ENCODE measurements around the gene PRDX2.

The PRDX2 gene

DNA sequence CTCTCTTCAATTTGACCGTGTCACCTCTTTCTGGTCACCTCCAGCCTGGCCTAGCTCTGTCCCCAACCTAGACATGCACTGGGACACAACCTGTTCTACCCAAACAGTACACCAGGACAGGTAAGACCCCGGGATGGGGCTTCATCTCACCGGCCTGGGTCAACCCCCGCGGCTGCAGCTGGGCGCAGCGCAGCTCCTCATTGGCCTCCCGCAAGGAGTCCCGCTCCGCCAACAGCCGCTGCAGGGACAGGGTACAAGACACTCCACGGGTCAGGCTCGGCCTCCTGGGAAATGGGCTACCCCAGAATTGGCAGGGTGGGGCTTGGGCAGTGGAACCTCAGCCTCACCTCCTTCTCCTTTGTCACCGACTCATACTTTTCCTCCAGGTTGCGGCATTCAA lies 33.9 kb downstream of the PRDX2 start:
- no peaks in the 10 kb centered on the region for H3K4me1 ChIP-seq (ENCODE audit: insufficient read depth, low read length)
- no peak overlapping the region for H3K9ac ChIP-seq (ENCODE audit: low read depth, low read length)
- H3K9me3 ChIP-seq (ENCODE audit: control insufficient read depth, insufficient read depth, low read length) = no peaks in the 10 kb centered on the region
- H3K36me3 ChIP-seq (ENCODE audit: insufficient read depth, low read length) = no peaks in the 10 kb centered on the region

DNA sequence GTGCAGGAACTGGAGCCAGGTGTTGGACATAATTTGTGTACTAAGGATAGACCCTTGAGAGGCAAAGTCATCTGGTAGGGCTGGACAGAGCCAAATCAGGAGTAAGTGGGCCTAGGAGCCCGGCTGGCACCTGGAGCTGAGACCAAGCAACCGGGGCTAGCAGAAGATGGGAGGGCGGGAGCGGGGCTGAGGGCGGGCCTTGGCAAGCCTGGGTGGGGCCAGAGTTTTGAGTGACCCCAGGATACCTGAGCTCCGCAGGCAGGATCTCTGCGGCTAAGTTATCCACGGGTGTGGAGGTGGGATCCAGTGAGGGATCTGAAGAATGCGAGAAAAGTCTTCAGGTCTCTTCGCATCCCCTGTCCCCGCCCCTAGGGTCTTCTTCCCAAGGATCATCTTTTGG lies 34.5 kb downstream of the PRDX2 start:
- H3K9ac ChIP-seq (ENCODE audit: low read depth, low read length) = no peak overlapping the region
- no peaks in the 10 kb centered on the region for H3K9me3 ChIP-seq (ENCODE audit: control insufficient read depth, insufficient read depth, low read length)
- H3K36me3 ChIP-seq (ENCODE audit: insufficient read depth, low read length) = no peaks in the 10 kb centered on the region
- no peaks in the 10 kb centered on the region for H3K4me1 ChIP-seq (ENCODE audit: insufficient read depth, low read length)

- Histone ChIP-seq H3K9ac (ENCODE audit: low read depth, low read length) (peak overlapping the region; percentile 56; the same call in 1 of the 2 replicates), H3K9me3 (ENCODE audit: control insufficient read depth, insufficient read depth, low read length) (no peaks in the 10 kb centered on the region), H3K36me3 (ENCODE audit: insufficient read depth, low read length) (no peaks in the 10 kb centered on the region), H3K4me1 (ENCODE audit: insufficient read depth, low read length) (no peaks in the 10 kb centered on the region)
These were observed 35.5 kb downstream of the PRDX2 start for GRCh38 chr19:12766051-12766521.

DNA sequence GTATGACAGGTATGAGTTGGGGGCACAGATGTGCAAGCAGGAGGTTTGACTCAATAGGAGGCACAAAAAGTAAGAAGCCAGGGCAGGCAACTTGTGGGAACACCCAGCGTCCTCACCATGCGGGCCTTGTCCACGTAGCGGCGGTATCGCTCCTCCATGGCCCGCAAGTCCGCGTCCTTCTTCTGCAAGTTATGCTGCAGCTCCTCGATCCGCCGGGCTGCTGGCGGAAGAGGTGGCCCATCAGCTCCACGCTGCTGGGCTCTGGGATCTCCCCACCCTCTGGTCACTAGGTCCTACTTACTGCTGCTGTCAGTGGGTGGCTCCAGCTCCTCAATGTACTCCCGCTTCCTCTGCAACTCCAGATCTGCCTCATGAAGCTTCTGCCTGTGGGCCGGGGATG lies 36.9 kb downstream of the PRDX2 start:
- H3K36me3 ChIP-seq (ENCODE audit: insufficient read depth, low read length) = no peaks in the 10 kb centered on the region
- H3K9ac ChIP-seq (ENCODE audit: low read depth, low read length) = no peak overlapping the region
- no peaks in the 10 kb centered on the region for H3K9me3 ChIP-seq (ENCODE audit: control insufficient read depth, insufficient read depth, low read length)
- H3K4me1 ChIP-seq (ENCODE audit: insufficient read depth, low read length) = no peaks in the 10 kb centered on the region

DNA sequence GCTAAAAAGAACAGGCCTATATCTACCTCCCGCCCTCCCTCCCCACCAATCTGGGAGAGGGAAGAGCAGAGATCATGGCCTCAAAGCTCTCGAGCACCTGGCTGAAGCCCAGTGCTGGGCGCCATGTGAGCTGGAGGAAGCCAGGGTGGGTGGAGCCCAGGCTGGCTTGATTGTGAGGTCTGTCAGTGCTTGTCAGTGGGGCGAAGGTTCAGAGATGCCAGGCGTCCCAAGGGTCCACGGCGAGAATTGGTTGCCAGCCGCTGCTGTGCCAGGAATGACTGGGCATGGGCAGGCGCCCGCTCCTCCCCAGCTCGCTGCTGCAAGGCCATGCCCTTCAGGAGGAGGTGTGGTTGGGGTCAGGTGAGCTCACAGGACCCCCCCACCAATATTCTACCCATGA lies 38.5 kb downstream of the PRDX2 start:
- Histone ChIP-seq H3K36me3 (ENCODE audit: insufficient read depth, low read length) (no peaks in the 10 kb centered on the region), H3K4me1 (ENCODE audit: insufficient read depth, low read length) (no peaks in the 10 kb centered on the region), H3K9me3 (ENCODE audit: control insufficient read depth, insufficient read depth, low read length) (no peaks in the 10 kb centered on the region), H3K9ac (ENCODE audit: low read depth, low read length) (no peak overlapping the region)

DNA sequence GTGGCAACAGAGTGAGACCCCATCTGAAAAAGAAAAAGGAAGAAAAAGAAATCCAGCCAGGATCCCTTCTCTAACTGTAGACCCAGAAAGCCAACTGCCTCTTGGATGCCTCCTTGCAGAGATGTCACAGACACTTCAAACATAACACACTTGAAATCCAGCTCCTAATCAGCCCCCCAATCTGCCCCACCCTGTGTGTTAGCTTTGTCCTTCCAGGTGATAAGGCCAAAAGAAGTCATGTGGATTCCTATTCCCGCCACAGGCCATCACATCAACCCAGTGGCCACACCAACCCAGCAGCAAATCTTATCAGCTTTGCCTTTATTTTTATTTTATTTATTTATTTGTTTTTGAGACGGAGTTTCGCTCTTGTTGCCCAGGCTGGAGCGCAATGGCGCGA lies 41.9 kb downstream of the PRDX2 start:
- Histone ChIP-seq H3K9ac (ENCODE audit: low read depth, low read length) (no peak overlapping the region), H3K4me1 (ENCODE audit: insufficient read depth, low read length) (no peaks in the 10 kb centered on the region), H3K36me3 (ENCODE audit: insufficient read depth, low read length) (no peaks in the 10 kb centered on the region), H3K9me3 (ENCODE audit: control insufficient read depth, insufficient read depth, low read length) (no peaks in the 10 kb centered on the region)

DNA sequence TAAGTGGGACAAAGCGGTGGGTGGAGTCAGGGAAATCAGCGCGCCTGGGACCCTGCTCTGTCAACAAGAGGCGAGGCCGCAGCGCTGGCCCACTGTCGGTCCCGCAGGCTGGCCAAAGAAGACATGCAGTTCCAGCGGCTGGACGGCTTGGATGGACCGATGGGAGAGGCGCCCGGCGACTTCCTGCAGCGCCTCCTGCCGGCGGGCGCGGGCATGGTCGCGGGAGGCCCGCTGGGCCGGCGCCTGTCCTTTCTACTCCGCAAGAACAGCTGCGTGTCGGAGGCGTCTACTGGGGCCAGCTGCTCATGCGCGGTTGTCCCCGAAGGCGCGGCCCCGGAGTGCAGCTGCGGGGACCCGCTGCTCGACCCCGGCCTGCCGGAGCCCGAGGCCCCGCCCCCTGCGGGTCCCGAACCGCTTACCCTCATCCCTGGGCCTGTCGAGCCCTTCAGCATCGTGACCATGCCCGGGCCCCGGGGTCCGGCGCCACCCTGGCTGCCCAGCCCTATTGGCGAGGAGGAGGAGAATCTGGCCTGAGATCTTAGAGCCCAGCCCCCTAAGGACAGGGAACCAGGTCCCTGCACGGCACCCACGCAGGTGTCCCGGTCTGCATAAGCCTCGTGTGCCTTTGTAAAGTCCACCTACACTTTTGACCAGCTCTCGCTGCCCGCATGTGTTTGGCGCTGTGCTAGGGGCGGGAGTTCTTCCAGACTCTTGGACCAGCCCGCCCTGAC lies 43.9 kb downstream of the PRDX2 start:
- Histone ChIP-seq H3K9ac (ENCODE audit: low read depth, low read length) (peak overlapping the region; percentile 48; the same call in 1 of the 2 replicates), H3K36me3 (ENCODE audit: insufficient read depth, low read length) (no peaks in the 10 kb centered on the region), H3K9me3 (ENCODE audit: control insufficient read depth, insufficient read depth, low read length) (no peaks in the 10 kb centered on the region), H3K4me1 (ENCODE audit: insufficient read depth, low read length) (no peaks in the 10 kb centered on the region)

DNA sequence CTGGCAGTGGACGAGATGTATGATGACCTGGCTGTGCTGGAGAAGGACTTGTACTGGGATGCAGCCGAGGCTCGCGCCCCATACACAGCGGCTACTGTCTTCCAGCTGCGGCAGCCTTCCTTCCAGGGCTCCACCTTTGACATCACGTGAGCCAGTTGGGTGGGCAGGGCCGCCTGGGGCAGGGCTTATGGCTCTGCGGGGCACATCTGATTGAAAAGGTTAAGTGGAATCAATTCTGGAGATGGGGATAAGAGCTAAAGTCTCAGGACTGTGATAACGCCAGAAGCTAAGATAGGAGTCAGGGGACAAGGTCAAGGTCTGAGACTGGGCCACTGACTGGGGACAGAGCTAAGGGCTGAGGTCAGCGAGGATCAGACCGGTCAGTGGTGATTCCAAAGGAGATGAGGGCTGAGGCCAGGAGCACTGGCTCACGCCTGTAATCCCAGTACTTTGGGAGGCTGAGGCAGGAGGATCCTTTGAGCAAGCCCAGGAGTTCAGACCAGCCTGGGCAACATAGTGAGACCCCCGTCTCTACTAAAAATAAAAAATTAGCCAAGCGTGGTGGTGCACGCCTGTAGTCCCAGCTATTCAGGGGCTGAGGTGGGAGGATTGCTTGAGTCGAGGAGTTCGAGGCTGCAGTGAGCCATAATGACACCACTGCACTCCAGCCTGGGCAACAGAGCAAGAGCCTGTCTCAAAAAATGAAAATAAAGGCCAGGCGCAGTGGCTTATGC lies 45.3 kb downstream of the PRDX2 start:
- Histone ChIP-seq H3K36me3 (ENCODE audit: insufficient read depth, low read length) (no peaks in the 10 kb centered on the region), H3K9me3 (ENCODE audit: control insufficient read depth, insufficient read depth, low read length) (no peaks in the 10 kb centered on the region), H3K4me1 (ENCODE audit: insufficient read depth, low read length) (no peaks in the 10 kb centered on the region), H3K9ac (ENCODE audit: low read depth, low read length) (no peak overlapping the region)

- no peaks in the 10 kb centered on the region for H3K36me3 ChIP-seq (ENCODE audit: insufficient read depth, low read length)
- no peak overlapping the region for H3K9ac ChIP-seq (ENCODE audit: low read depth, low read length)
- no peaks in the 10 kb centered on the region for H3K9me3 ChIP-seq (ENCODE audit: control insufficient read depth, insufficient read depth, low read length)
- H3K4me1 ChIP-seq (ENCODE audit: insufficient read depth, low read length) = no peaks in the 10 kb centered on the region
These were observed 47.0 kb downstream of the PRDX2 start for GRCh38 chr19:12754465-12755196.

- Histone ChIP-seq H3K36me3 (ENCODE audit: insufficient read depth, low read length) (no peaks in the 10 kb centered on the region), H3K4me1 (ENCODE audit: insufficient read depth, low read length) (no peaks in the 10 kb centered on the region), H3K9me3 (ENCODE audit: control insufficient read depth, insufficient read depth, low read length) (no peaks in the 10 kb centered on the region), H3K9ac (ENCODE audit: low read depth, low read length) (peak overlapping the region; percentile 55; the same call in 1 of the 2 replicates)
These were observed 49.4 kb downstream of the PRDX2 start for GRCh38 chr19:12752056-12752781.

- H3K9me3 ChIP-seq (ENCODE audit: control insufficient read depth, insufficient read depth, low read length) = no peaks in the 10 kb centered on the region
- H3K9ac ChIP-seq (ENCODE audit: low read depth, low read length) = peak within 1 kb of the TSS; percentile 55; the same call in 1 of the 2 replicates
- no peaks in the 10 kb centered on the region for H3K36me3 ChIP-seq (ENCODE audit: insufficient read depth, low read length)
- no peaks in the 10 kb centered on the region for H3K4me1 ChIP-seq (ENCODE audit: insufficient read depth, low read length)
These were observed 50.0 kb downstream of the PRDX2 start, which contains the start of gene BEST2 for GRCh38 chr19:12751635-12752034. BEST2 (plus strand) TSS chr19:12751791; CDS start chr19:12752593, 802 bp downstream.

DNA sequence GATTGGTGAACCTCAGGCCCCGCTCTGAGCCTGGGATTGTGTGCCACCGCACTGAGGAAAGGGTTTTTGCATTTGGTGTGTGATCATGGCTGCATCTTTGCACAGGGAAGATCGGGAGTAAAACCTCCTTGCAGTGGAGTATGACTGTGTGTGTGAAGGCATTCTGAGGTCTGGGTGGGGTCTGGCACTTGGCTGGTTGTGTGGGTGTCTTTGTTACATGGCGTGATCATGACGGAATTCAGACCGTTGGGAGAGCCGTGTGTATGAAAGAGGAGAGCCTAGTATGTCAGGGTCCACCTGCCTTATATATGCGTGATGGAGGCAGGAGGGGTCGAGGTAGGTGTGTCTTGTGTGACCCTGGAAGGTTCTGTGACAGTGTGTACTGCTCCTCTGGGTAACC lies 50.7 kb downstream of the PRDX2 start:
- Histone ChIP-seq H3K36me3 (ENCODE audit: insufficient read depth, low read length) (no peaks in the 10 kb centered on the region), H3K4me1 (ENCODE audit: insufficient read depth, low read length) (no peaks in the 10 kb centered on the region), H3K9ac (ENCODE audit: low read depth, low read length) (no peak overlapping the region), H3K9me3 (ENCODE audit: control insufficient read depth, insufficient read depth, low read length) (no peaks in the 10 kb centered on the region)

DNA sequence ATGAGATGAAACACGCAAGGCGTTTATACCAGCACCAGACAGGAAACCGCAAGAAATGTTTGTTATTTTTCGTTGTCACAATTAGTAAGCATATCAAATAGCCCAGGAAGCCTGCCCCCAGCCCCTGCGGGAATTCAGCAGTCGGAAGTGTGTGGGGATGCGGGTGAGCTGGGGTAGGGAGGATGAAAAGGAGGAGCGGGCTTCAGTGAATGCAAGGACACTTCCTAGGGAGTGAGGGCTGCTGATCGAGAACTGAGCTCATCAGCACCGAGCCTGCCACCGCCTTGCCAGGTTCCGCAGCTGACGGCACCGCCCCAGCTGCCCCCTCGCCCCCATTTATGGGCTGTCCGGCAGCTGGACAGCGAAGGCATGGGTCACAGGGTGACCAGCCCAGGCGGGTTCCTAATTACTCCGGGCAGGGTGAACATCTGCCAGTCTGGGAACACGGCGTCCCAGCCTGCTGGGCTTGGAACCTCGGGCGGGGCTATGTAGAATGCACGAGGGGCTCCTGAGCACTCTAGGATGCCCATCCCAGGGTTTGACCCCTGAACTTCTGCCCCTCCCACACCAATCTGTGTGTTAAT lies 51.6 kb downstream of the PRDX2 start:
- H3K9ac ChIP-seq (ENCODE audit: low read depth, low read length) = peak overlapping the region; percentile 26; the same call in 1 of the 2 replicates
- no peaks in the 10 kb centered on the region for H3K4me1 ChIP-seq (ENCODE audit: insufficient read depth, low read length)
- no peaks in the 10 kb centered on the region for H3K36me3 ChIP-seq (ENCODE audit: insufficient read depth, low read length)
- H3K9me3 ChIP-seq (ENCODE audit: control insufficient read depth, insufficient read depth, low read length) = no peaks in the 10 kb centered on the region

GRCh38 chr19:12748489-12748888 lies 53.1 kb downstream of the PRDX2 start:
- Histone ChIP-seq H3K9ac (ENCODE audit: low read depth, low read length) (no peak overlapping the region), H3K9me3 (ENCODE audit: control insufficient read depth, insufficient read depth, low read length) (no peaks in the 10 kb centered on the region), H3K36me3 (ENCODE audit: insufficient read depth, low read length) (no peaks in the 10 kb centered on the region), H3K4me1 (ENCODE audit: insufficient read depth, low read length) (no peaks in the 10 kb centered on the region)

All from ES-I3 (cell line).